Activated CD4-positive, alpha-beta T cell treated with anti-CD3 and anti-CD28 coated beads, Interleukin-10, Interleukin-2, amounts not matched to agents 100 ng/mL and 50 ng/mL, durations not matched to agents 16 hours and 8 hours (primary cell): ENCODE measurements around the gene NVL.
"Not testable (repeated sequence)": the region's sequence is repeated elsewhere in the genome, so short reads cannot be mapped to it uniquely, and the experiment has no call there.

Experiments
- DNase-seq: peaks from one replicate; pipeline ENCODE4 v3.0.0-alpha.2; 2020

Gene NVL

GRCh38 chr1:224226849-224227502 lies 103.0 kb downstream of the NVL start:
- DNase-seq = no peak

- no peak for DNase-seq
Observed at GRCh38 chr1:224223819-224224714, 105.9 kb downstream of the NVL start.

GRCh38 chr1:224219612-224220059 lies 110.3 kb downstream of the NVL start:
- no peak for DNase-seq

GRCh38 chr1:224219011-224219611 lies 110.9 kb downstream of the NVL start:
- DNase-seq = no peak

GRCh38 chr1:224217655-224218623 lies 112.0 kb downstream of the NVL start:
- DNase-seq = no peak

- DNase-seq = no peak
Observed at GRCh38 chr1:224216382-224216781, 113.6 kb downstream of the NVL start.

- no peak for DNase-seq
Observed at GRCh38 chr1:224213438-224214119, 116.4 kb downstream of the NVL start.

GRCh38 chr1:224212618-224213061 lies 117.3 kb downstream of the NVL start:
- DNase-seq = no peak

- no peak for DNase-seq
Observed at GRCh38 chr1:224211206-224211962, 118.6 kb downstream of the NVL start.

- not testable (repeated sequence) for DNase-seq
Observed at GRCh38 chr1:224205931-224206538, 123.9 kb downstream of the NVL start.

GRCh38 chr1:224205438-224205840 lies 124.5 kb downstream of the NVL start:
- DNase-seq = peak; percentile 58

GRCh38 chr1:224203243-224204016 lies 126.5 kb downstream of the NVL start:
- no peak for DNase-seq

GRCh38 chr1:224201853-224202252 lies 128.1 kb downstream of the NVL start:
- DNase-seq = no peak

- no peak for DNase-seq
Observed at GRCh38 chr1:224201383-224201782, 128.6 kb downstream of the NVL start.

GRCh38 chr1:224199679-224200078 lies 130.3 kb downstream of the NVL start:
- DNase-seq = no peak

GRCh38 chr1:224198572-224198971 lies 131.4 kb downstream of the NVL start:
- DNase-seq = no peak

GRCh38 chr1:224196813-224197600 lies 133.0 kb downstream of the NVL start:
- no peak for DNase-seq

GRCh38 chr1:224193319-224193966 lies 136.5 kb downstream of the NVL start:
- peak; percentile 51 for DNase-seq
